Chondrocyte (in vitro differentiated cells): Measurements from ENCODE around the gene EGFR. TPM values are rescaled to one million over a fixed set of nuclear protein-coding genes. Genes with fewer than 3 reads are reported as not detected.

Source experiments
- DNase-seq: peaks from one replicate; pipeline ENCODE4 v3.0.0; 2021; ENCODE audit warnings: mixed read lengths, low spot score
- H3K27ac Mint-ChIP-seq: one replicate; pipeline ENCODE4 v1.8.0; 2021; ENCODE audit warnings: mild to moderate bottlenecking, moderate library complexity, mixed read lengths; ENCODE audit not compliant: unreplicated experiment
- H3K27me3 Mint-ChIP-seq: 2 replicates; pipeline ENCODE4 v1.8.0; 2021; ENCODE audit warnings: low read depth, mixed read lengths
- H3K36me3 Mint-ChIP-seq: 2 replicates; pipeline ENCODE4 v1.8.0; 2021; ENCODE audit warnings: low read depth, mixed read lengths
- H3K4me1 Mint-ChIP-seq: 2 replicates; pipeline ENCODE4 v1.8.0; 2021; ENCODE audit warnings: low read depth, mild to moderate bottlenecking, mixed read lengths
- H3K4me3 Mint-ChIP-seq: one replicate; pipeline ENCODE4 v1.8.0; 2021; ENCODE audit warnings: mild to moderate bottlenecking, moderate library complexity, mixed read lengths; ENCODE audit not compliant: unreplicated experiment
- H3K9me3 Mint-ChIP-seq: 2 replicates; pipeline ENCODE4 v1.8.0; 2021; ENCODE audit warnings: low read depth, mixed read lengths
- total RNA-seq: library from RNA; stranded (reverse); gene quantifications from 3 replicates; pipeline ENCODE4 v1.2.1, GENCODE V29; 2021
- TF ChIP-seq, protein P1 (sequence below): fragments of 200-600 bp; sonication (generic); IDR thresholded peaks from 2 replicates; pipeline ENCODE4 v1.5.0; 2021; ENCODE audit warnings: antibody characterized with exemption, mild to moderate bottlenecking, moderate library complexity

The EGFR gene
- total RNA-seq, 1 donor from 2014 or later: 25.5 TPM

DNA sequence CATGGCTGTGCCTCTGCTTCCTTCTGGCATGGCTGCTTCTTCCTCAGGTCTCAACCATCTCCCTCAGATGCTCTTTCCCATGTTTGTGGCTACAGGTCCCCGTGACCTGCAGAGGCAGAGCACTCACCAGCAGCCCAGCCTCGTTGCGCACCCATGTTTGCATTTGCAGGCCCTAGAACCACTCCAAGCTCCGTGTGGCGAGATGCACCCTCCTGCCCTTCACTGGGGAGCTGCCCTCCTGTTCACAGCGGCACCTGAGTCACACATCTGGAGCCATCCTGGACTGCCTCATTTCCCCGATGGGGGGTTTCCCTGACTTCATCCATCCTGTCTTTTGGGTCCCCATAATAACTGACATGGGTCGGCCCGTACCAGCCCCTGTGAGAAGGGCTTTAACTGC lies 35.9 kb downstream of the EGFR start:
- Mint-ChIP-seq H3K9me3 (no peaks in the 10 kb centered on the region), H3K36me3 (no peaks in the 10 kb centered on the region), H3K27me3 (no peaks in the 10 kb centered on the region), H3K4me1 (peaks cover 52% of the 10 kb centered on the region), H3K4me3 (no peak overlapping the region), H3K27ac (no peak overlapping the region)
- TF ChIP-seq, protein P1, sequence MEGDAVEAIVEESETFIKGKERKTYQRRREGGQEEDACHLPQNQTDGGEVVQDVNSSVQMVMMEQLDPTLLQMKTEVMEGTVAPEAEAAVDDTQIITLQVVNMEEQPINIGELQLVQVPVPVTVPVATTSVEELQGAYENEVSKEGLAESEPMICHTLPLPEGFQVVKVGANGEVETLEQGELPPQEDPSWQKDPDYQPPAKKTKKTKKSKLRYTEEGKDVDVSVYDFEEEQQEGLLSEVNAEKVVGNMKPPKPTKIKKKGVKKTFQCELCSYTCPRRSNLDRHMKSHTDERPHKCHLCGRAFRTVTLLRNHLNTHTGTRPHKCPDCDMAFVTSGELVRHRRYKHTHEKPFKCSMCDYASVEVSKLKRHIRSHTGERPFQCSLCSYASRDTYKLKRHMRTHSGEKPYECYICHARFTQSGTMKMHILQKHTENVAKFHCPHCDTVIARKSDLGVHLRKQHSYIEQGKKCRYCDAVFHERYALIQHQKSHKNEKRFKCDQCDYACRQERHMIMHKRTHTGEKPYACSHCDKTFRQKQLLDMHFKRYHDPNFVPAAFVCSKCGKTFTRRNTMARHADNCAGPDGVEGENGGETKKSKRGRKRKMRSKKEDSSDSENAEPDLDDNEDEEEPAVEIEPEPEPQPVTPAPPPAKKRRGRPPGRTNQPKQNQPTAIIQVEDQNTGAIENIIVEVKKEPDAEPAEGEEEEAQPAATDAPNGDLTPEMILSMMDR: no peak
- no peak for DNase-seq

DNA sequence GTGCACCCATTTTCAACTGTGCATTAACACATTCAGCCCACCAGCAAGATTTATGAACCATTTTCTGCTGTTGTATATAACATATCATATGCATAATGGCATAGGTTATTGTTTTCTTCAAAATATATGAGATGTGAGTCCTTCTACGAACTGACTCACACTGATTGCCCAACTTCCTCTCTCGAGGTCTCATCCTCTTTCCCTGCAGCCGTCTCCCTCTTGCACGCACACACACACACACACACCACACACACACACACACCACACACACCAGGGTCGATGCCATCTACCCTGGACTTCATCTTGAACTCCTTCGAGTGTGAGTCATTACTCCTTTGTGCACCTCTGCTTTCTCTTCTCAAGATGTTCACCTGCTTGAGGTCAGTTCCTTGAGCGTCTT lies 36.7 kb downstream of the EGFR start:
- TF ChIP-seq, protein P1: no peak
- H3K9me3 Mint-ChIP-seq: no peaks in the 10 kb centered on the region
- DNase-seq: no peak
- no peak overlapping the region for H3K4me3 Mint-ChIP-seq
- no peaks in the 10 kb centered on the region for H3K36me3 Mint-ChIP-seq
- H3K4me1 Mint-ChIP-seq: peaks cover 59% of the 10 kb centered on the region
- no peak overlapping the region for H3K27ac Mint-ChIP-seq
- H3K27me3 Mint-ChIP-seq: no peaks in the 10 kb centered on the region

DNA sequence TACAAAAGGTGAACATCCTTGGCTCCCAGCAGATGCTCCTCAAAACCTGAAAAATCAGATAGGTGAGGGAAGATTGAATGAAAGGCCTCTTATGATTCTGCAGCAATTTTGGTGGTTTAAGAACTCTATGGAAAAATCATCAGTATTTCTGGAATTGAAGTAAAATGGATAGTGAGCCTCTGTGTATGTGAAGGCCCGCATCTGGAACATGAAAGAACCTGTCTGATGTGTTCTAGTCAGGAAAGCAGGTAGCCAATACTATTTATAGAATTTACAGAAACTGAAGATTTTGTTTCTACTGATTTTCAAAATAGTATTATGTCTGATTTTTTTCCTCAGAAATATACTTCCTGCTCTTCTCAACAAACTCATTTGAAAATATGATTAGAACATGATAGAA lies 37.3 kb downstream of the EGFR start:
- TF ChIP-seq, protein P1: no peak
- Mint-ChIP-seq H3K36me3 (no peaks in the 10 kb centered on the region), H3K9me3 (no peaks in the 10 kb centered on the region), H3K4me1 (peaks cover 65% of the 10 kb centered on the region), H3K4me3 (no peak overlapping the region), H3K27ac (no peak overlapping the region), H3K27me3 (no peaks in the 10 kb centered on the region)
- DNase-seq: no peak

DNA sequence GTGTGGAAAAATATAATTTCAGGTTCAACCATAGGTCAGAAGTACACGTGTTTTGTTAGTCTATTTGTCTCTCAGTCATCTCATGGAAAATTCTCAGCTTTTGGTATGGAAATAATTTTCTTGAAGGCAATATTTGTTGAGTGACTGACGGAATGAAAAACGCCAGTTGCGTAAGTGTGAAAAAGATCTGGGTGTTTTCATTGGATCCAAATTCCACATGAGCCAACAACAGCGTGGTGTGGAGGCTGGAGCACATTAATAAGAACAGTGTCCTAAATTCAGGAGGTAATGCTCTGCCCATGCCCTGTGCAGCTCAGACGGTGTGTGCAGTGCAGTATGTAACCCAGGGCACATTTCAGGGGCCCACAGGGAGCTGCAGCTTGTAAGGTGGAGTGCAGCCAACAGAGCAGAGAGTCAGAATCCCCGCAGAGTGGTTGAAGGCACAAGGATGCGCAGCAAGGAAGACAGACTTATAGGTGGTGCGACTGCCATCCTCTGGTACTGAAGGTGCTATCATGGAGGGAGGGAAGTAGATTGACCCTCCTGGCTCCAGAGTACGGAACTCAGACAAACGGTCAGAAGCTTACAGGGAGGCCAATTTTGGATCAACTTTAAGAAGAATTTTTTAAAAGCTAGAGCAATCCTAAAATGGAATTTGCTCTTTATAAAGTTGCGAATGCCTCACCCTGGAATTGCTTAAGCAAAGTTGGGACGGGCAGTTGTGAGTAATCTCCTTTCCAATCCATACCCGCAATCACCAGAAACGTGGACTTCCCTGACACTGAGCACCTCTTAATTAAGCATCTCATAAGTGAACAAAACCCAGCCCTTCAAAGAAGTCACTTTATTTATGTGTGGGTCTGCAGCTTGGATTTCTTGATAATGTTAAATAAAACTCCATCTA lies 38.0 kb downstream of the EGFR start:
- no peak for DNase-seq
- H3K27ac Mint-ChIP-seq: peak overlapping the region; percentile 52
- TF ChIP-seq, protein P1: no peak
- H3K36me3 Mint-ChIP-seq: no peaks in the 10 kb centered on the region
- no peak overlapping the region for H3K4me3 Mint-ChIP-seq
- H3K4me1 Mint-ChIP-seq: peaks cover 70% of the 10 kb centered on the region
- no peaks in the 10 kb centered on the region for H3K27me3 Mint-ChIP-seq
- H3K9me3 Mint-ChIP-seq: no peaks in the 10 kb centered on the region

DNA sequence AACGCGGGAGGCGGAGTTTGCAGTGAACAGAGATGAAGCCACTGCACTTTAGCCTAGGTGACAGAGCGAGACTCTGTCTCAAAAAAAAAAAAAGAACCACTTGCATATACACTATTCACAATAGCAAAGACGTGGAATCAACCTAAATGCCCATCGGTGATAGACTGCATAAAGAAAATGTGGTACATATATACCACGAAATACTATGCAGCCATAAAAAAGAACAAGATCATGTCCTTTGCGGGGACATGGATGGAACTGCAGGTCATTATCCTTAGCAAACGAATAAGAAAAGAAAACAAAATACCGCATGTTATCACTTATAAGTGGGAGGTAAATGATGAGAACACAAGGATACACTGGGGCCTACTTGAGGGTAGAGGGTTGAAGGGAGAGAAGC lies 39.5 kb downstream of the EGFR start:
- no peak overlapping the region for H3K4me3 Mint-ChIP-seq
- TF ChIP-seq, protein P1: no peak
- no peak for DNase-seq
- H3K27ac Mint-ChIP-seq: no peak overlapping the region
- H3K4me1 Mint-ChIP-seq: peaks cover 66% of the 10 kb centered on the region
- no peaks in the 10 kb centered on the region for H3K27me3 Mint-ChIP-seq
- no peaks in the 10 kb centered on the region for H3K9me3 Mint-ChIP-seq
- H3K36me3 Mint-ChIP-seq: no peaks in the 10 kb centered on the region
